M059J (cell line): ENCODE measurements around the gene HIP1R. TPM values are rescaled to one million over a fixed set of nuclear protein-coding genes. Genes with fewer than 3 reads are reported as not detected.

Experiments
- DNase-seq: peaks from one replicate; pipeline ENCODE4 v3.0.0-alpha.2; 2012; ENCODE audit warnings: low read depth
- total RNA-seq: library from RNA; depleted of rRNA; stranded (reverse); fragments of >200 nt; shearing (Covaris generic); gene quantifications from 2 replicates; pipeline ENCODE4 v1.2.3, GENCODE V29; 2014

Gene HIP1R
- total RNA-seq, 1 experiment from 2014 or later, result 18.3 TPM

DNA sequence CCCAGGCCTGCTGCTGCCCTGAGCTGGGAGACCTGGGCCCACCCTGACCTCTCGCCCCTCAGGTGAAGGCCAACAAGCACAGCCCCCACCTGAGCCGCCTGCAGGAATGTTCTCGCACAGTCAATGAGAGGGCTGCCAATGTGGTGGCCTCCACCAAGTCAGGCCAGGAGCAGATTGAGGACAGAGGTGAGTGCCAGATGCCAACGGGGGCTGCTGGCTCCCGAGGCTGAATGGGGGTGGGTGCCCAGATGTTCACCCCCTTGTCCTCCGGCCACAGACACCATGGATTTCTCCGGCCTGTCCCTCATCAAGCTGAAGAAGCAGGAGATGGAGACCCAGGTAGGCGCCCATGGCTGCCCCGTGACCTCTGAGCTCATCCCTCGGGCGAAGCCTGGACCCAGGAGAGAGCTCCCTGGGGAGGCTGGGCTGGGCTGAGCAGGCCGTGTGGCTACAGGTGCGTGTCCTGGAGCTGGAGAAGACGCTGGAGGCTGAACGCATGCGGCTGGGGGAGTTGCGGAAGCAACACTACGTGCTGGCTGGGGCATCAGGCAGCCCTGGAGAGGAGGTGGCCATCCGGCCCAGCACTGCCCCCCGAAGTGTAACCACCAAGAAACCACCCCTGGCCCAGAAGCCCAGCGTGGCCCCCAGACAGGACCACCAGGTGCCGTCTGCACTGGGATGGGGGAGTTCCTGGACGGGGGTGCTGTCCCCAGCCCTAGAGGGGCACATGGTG, 25.8 kb downstream of the HIP1R start:
- DNase-seq, result no peak

DNA sequence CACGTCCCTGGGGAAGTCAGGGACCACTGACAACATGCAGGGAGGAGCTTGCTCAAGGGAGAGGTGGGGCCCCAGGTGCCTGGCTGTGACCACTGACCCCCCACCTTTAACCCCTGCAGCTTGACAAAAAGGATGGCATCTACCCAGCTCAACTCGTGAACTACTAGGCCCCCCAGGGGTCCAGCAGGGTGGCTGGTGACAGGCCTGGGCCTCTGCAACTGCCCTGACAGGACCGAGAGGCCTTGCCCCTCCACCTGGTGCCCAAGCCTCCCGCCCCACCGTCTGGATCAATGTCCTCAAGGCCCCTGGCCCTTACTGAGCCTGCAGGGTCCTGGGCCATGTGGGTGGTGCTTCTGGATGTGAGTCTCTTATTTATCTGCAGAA, 26.3 kb downstream of the HIP1R start:
- DNase-seq, result no peak

GRCh38 chr12:122862110-122862634, 26.9 kb downstream of the HIP1R start:
- DNase-seq, result no peak

- no peak for DNase-seq
These were observed 27.8 kb downstream of the HIP1R start for GRCh38 chr12:122862872-122863701.

- no peak for DNase-seq
These were observed 29.6 kb downstream of the HIP1R start for GRCh38 chr12:122864894-122865253.

DNA sequence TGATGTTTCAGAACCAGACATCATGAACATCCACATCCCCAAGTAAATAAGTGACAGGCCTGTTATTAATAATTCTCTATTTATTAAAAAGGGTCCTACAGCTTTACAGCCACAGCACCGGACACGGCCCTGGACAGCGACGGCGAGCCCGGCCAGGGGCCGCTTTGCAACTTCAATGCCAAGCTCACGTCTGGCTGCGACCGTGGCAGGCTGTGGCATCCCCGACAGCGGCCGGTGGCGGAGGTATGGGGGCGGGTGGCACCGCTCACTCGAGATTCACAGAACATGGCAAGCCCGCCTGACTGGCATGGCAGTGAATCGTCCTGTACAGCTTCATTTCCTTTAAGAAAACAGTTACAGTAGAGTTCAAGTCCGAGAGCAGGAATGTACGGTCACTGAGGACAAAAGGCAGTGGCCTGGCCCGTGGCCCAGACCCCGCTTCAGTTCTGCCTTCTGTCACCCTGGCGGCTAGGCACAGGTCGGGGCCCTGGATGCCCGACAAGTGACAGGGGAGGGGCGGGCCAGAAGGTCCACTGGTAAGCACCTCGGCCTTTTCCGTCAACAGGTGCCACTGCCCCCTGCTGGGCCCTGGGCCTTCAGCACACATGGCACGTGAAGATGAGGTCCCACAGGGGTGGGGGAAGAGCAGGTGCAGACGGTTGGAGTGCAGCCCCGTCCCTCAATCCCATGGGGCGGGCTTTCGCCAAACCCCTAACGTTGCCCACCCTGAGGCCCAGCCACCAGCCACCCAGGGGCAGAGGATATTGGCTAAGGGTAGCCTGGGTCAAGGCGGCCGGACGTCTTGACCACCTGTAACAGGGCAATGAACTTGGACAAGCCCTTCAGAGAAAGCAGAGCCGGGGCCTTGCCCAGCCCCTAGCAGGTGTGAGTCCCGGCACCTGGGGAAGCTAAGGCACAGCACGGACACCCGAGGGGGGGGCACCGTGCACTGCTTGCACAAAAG, 30.3 kb downstream of the HIP1R start:
- no peak for DNase-seq

GRCh38 chr12:122866379-122866778, 31.1 kb downstream of the HIP1R start:
- no peak for DNase-seq

- DNase-seq, result no peak
These were observed 31.8 kb downstream of the HIP1R start for GRCh38 chr12:122866950-122867607.

DNA sequence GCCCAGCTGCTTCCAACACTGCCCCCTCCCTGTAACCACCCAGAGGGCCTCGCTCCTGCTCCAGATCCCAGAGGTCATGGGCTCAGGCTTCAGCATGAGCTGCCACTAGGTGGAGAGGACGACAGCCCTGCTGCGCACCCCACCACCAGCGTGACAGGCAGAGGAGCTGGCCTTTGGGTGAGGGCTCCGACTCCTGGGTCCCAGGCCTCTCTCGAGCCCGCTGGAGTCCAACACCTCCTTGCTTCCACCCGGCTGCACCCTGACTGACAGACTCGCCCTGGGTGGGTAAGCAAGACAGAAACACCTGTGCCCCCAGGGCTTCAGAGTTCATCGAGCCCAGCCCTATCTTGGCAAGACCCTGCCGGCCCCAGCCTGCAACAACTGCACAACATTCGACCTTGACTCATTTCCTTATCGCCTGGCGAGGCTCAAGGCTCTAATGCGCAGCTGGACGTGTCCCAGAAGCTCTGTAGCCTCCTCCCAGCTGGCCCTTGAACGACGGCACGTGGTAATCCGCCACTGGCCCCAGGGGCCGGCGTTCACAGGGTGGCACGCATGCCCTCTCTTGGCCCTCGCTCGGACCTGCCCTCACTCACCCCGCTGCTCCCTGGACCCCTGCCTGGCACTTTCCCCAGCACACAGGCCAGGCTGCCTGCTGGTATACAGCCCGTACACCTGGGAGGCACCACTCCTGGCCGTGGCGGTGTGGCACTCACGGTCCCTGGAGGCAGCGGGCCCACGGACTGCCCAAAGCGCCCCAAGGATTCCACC, 32.6 kb downstream of the HIP1R start:
- no peak for DNase-seq

DNA sequence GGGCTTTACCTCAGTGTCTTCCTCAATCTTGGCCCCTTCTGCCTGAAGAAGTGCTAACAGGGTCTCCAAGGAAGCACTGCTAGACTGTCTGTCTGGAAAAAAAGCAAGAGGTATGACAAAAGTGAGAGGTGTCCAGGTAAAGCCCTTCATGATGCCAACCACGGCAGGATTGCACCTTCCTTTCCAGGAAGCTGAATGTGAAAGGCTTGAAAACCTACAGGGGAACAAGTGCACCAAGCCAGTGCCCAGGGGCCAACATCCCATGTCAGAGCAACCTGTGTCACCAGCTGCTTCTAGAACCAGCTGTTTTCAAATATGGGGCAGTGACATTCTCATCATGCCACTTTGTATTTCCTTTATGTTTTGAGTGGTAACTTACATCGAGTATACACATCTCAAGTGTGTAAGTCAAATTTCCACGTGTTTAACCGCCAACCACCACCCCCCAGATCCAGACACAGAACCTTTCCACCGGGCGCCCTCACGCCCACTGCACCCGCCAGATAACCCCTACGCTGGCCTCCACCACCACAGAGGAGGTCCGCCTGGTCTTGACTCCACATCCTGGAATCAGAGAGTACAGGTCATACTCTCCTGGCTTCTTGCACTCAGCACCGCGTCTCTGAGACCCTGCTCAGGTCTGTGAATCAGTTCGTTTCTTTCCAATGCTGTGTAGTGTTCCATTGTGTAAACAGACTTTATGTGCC, 33.4 kb downstream of the HIP1R start:
- no peak for DNase-seq

DNA sequence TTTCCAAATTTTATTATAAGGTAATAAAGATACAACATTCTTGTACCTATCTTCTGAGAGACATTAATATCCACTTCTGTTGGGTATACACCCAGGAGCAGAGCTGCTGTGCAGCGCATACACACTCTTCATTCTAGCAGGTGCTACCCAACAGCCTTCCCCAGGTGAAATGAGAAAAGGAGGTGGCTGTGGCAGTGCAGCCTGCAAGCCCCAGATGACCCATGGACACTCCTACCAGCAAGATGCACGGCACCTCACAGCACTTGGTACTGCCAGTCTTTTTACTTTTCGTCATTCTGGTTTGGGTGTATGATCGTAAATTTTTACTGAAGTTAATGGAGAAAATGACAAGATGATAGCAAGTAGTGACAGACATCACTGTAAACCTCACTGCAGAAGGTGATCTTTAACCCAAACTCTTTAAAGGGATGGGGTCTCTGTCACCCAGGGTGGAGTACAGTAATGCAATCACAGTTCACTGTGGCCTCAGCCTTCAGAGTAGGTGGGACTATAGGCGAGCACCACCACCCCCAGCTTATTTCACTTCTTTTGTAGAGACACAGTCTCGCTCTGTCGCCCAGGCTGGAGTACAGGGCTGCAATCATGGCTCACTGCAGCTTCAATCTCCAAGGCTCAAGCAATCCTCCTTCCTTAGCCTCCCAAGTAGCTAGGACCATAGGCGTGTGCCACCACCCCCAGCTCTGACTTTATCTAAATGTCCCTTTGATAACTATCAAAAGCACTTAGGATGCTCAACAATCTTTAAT, 34.1 kb downstream of the HIP1R start:
- DNase-seq, result no peak

DNA sequence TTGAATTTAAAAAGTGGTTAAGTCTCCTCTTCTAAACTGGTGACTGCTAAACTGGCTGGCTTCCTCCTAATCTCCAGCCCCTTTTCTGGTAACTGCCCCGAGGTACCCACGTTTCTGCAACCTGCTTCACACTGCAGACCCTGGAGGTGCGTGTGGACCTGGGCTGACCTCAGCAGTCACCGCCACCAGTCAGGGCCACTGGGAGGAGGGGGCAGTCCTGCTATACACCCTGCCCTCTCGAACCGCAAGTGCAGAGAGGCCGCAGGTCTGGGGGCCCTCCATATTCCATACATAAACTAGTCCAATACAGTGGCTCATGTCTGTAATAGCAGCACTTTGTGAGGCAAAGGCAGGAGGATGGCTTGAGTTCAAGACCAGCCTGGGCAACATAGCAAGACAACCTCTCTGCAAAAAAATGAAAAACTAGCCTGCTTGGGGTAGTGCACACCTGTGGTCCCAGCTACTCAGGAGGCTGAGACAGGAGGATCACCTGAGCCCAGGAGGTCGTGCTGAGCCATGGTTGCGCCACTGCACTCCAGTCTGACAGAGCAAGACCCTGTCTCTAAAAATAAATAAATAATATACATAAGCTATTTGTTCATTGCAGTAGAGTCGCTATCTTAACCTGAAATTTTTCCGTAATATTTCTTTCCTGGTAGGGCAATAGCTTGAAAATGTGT, 35.0 kb downstream of the HIP1R start:
- no peak for DNase-seq

GRCh38 chr12:122870867-122871664, 35.8 kb downstream of the HIP1R start:
- DNase-seq, result no peak

GRCh38 chr12:122871851-122872780, 36.9 kb downstream of the HIP1R start:
- DNase-seq, result no peak

GRCh38 chr12:122872815-122873361, 37.6 kb downstream of the HIP1R start:
- no peak for DNase-seq

- no peak for DNase-seq
These were observed 38.3 kb downstream of the HIP1R start for GRCh38 chr12:122873540-122873939.
